NCI-H748 (cell line): ENCODE results near the gene GALNT14.

Experiments used
- DNase-seq: peaks from one replicate; lab custom pipeline; 2025; ENCODE audit not compliant: unreplicated experiment; lab: John Stamatoyannopoulos, UW

Gene GALNT14

GRCh38 chr2:30860726-30861125 is 277.5 kb downstream of the GALNT14 start:
- no peak for DNase-seq
